HepG2 (cell line): Measurements from ENCODE around the gene COQ8B. TPM values are rescaled to one million over a fixed set of nuclear protein-coding genes. Genes with fewer than 3 reads are reported as not detected.

Experiments used
- ATF7 ChIP-seq, 2 experiments: fragments of 450-650 bp in 1 of 2; sonication (generic) in 1 of 2; formaldehyde crosslinking in 1 of 2; IDR thresholded peaks; 2 replicates each; pipeline versions ENCODE4 v1.4.0 to v1.6.1; 2016 to 2020; ENCODE audit warnings: antibody characterized with exemption in 1 of 2, mild to moderate bottlenecking in 1 of 2, missing genetic modification reagents in 1 of 2
- CEBPZ ChIP-seq: IDR thresholded peaks from 2 replicates; pipeline ENCODE4 v1.6.1; 2012; ENCODE audit warnings: low read length, improper control_type of control experiment
- ESRRA ChIP-seq: sonication (generic); formaldehyde crosslinking; IDR thresholded peaks from 2 replicates; pipeline ENCODE4 v1.5.1; 2020; ENCODE audit warnings: mild to moderate bottlenecking, low read depth, missing genetic modification reagents
- HDAC2 ChIP-seq: sonication (generic); formaldehyde crosslinking; IDR thresholded peaks from 2 replicates; pipeline ENCODE4 v1.4.0; 2020; ENCODE audit warnings: missing genetic modification reagents
- HMG20A ChIP-seq: IDR thresholded peaks from 2 replicates; pipeline ENCODE4 v1.6.1; 2016; ENCODE audit warnings: borderline replicate concordance
- NFIB ChIP-seq: sonication (generic); formaldehyde crosslinking; IDR thresholded peaks from 2 replicates; pipeline ENCODE4 v1.9.0; 2021; ENCODE audit warnings: missing genetic modification reagents, mild to moderate bottlenecking, borderline replicate concordance
- NFYC ChIP-seq: IDR thresholded peaks from 2 replicates; pipeline ENCODE4 v1.6.1; 2016; ENCODE audit warnings: missing genetic modification reagents, missing compliant biosample characterization
- PITX1 ChIP-seq: sonication (generic); formaldehyde crosslinking; IDR thresholded peaks from 2 replicates; pipeline ENCODE4 v1.5.1; 2020; ENCODE audit warnings: mild to moderate bottlenecking, missing genetic modification reagents
- RNF2 ChIP-seq: fragments of 450-650 bp; conservative IDR thresholded peaks from 2 replicates; pipeline ENCODE4 v1.6.1; 2016; ENCODE audit warnings: low read depth
- SRSF1 ChIP-seq: fragments of 200-400 bp; formaldehyde crosslinking; optimal IDR thresholded peaks from 2 replicates; pipeline ENCODE3; 2017; ENCODE audit warnings: mild to moderate bottlenecking, low read depth, low read length, moderate library complexity
- ZBTB37 ChIP-seq: sonication (generic); formaldehyde crosslinking; IDR thresholded peaks from 2 replicates; pipeline ENCODE4 v1.4.0; 2020; ENCODE audit warnings: mild to moderate bottlenecking, missing genetic modification reagents
- ZBTB7B ChIP-seq: sonication (generic); formaldehyde crosslinking; IDR thresholded peaks from 2 replicates; pipeline ENCODE4 v1.4.0; 2020; ENCODE audit warnings: missing genetic modification reagents
- ZNF3 ChIP-seq: IDR thresholded peaks from 2 replicates; pipeline ENCODE4 v1.7.0; 2017; ENCODE audit warnings: inconsistent platforms
- ZNF564 ChIP-seq: sonication (generic); formaldehyde crosslinking; IDR thresholded peaks from 2 replicates; pipeline ENCODE4 v1.8.1; 2023; ENCODE audit warnings: mild to moderate bottlenecking, missing genetic modification reagents
- ZNF569 ChIP-seq: sonication (generic); formaldehyde crosslinking; IDR thresholded peaks from 2 replicates; pipeline ENCODE4 v1.5.0; 2020; ENCODE audit warnings: mild to moderate bottlenecking, missing genetic modification reagents, moderate library complexity, borderline replicate concordance
- ZSCAN30 ChIP-seq: sonication (generic); formaldehyde crosslinking; IDR thresholded peaks from 2 replicates; pipeline ENCODE4 v1.5.0; 2020; ENCODE audit warnings: mild to moderate bottlenecking, missing genetic modification reagents
- polyA plus RNA-seq, 8 experiments: library from polyadenylated mRNA; depleted of rRNA in 3 of 8; stranded (reverse) in 7 of 8; unstranded in 1 of 8; fragments of >200 nt; fragmentation: Illumina TruSeq in 4 of 8; extraction: Trizol in 4 of 8; gene quantifications; 2 replicates each; pipeline versions ENCODE4 v1.2.1 to v1.2.3, GENCODE V29; 2011 to 2016; ENCODE audit warnings: low read depth in 4 of 8, missing spikeins in 1 of 8, mixed read lengths in 1 of 8; ENCODE audit not compliant: insufficient read depth in 1 of 8
- total RNA-seq, 5 experiments: library from RNA; depleted of rRNA; stranded (reverse); fragments of >200 nt; fragmentation: Illumina TruSeq; extraction: Trizol; gene quantifications; 2 replicates each; pipeline ENCODE4 v1.2.3, GENCODE V29; 2016; ENCODE audit warnings: low read depth in 1 of 5
- TF ChIP-seq, protein P1 (sequence below): sonication (generic); formaldehyde crosslinking; IDR thresholded peaks from 2 replicates; pipeline ENCODE4 v1.4.0; 2020; ENCODE audit warnings: missing genetic modification reagents
- TF ChIP-seq, protein P2 (sequence below): sonication (generic); formaldehyde crosslinking; IDR thresholded peaks from 2 replicates; pipeline ENCODE4 v1.5.1; 2020; ENCODE audit warnings: mild to moderate bottlenecking, missing genetic modification reagents
- TF ChIP-seq, protein P3 (sequence below): sonication (generic); formaldehyde crosslinking; IDR thresholded peaks from 2 replicates; pipeline ENCODE4 v1.5.0; 2020; ENCODE audit warnings: mild to moderate bottlenecking, missing genetic modification reagents, moderate library complexity

The COQ8B gene
- total and polyA plus RNA-seq, 2 of the 13 experiments (the other 11 are each of a cell fraction or from before 2014, with no cell fraction given) = 12.3 to 17.2 TPM

DNA sequence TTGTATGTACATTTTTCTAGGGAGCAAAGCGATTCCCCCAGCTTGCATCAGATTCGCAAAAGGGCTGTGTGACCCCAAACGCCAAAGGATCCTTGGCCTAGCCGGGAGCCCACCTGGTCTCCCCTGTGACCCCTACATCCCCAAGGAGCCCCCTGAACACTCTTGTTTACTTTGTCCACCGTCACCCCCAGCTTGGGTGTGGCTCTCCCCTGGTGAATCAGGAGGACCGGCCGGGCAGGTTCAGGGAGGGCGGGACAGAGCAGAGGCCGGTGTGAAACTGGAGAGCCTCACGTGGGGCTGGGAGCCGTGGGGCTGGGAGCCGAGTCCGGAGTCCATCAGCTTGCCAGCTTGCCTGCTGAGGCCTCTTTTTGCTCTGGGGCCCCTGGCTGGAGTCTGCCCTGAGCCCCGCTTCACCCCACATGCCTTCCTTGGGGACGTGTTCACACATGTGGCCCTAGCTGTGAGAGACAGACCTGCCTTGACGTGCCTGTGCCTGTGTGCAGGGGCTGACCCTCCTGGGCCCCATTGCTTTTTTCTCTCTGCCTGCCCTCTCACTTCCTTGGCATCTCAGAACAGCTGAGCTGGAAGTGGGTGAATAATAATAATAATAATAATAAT lies 2.2 kb upstream of the COQ8B start (continued):
- TF ChIP-seq, protein P1, sequence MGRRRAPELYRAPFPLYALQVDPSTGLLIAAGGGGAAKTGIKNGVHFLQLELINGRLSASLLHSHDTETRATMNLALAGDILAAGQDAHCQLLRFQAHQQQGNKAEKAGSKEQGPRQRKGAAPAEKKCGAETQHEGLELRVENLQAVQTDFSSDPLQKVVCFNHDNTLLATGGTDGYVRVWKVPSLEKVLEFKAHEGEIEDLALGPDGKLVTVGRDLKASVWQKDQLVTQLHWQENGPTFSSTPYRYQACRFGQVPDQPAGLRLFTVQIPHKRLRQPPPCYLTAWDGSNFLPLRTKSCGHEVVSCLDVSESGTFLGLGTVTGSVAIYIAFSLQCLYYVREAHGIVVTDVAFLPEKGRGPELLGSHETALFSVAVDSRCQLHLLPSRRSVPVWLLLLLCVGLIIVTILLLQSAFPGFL (CRISPR knock-in tag) = no peak
- no peak for TF ChIP-seq SRSF1
- peak; percentile 59; the same call in 1 of the 2 replicates for TF ChIP-seq PITX1
- TF ChIP-seq ZBTB37 (CRISPR knock-in tag) = no peak
- TF ChIP-seq ZNF564 (CRISPR knock-in tag) = no peak; the same call in 1 of the 2 replicates
- TF ChIP-seq HMG20A = peak; percentile 12; the same call in 1 of the 2 replicates
- no peak for TF ChIP-seq CEBPZ
- TF ChIP-seq HDAC2 (CRISPR knock-in tag) = peak; percentile 50
- TF ChIP-seq NFYC (CRISPR knock-in tag) = no peak
- TF ChIP-seq, protein P2, sequence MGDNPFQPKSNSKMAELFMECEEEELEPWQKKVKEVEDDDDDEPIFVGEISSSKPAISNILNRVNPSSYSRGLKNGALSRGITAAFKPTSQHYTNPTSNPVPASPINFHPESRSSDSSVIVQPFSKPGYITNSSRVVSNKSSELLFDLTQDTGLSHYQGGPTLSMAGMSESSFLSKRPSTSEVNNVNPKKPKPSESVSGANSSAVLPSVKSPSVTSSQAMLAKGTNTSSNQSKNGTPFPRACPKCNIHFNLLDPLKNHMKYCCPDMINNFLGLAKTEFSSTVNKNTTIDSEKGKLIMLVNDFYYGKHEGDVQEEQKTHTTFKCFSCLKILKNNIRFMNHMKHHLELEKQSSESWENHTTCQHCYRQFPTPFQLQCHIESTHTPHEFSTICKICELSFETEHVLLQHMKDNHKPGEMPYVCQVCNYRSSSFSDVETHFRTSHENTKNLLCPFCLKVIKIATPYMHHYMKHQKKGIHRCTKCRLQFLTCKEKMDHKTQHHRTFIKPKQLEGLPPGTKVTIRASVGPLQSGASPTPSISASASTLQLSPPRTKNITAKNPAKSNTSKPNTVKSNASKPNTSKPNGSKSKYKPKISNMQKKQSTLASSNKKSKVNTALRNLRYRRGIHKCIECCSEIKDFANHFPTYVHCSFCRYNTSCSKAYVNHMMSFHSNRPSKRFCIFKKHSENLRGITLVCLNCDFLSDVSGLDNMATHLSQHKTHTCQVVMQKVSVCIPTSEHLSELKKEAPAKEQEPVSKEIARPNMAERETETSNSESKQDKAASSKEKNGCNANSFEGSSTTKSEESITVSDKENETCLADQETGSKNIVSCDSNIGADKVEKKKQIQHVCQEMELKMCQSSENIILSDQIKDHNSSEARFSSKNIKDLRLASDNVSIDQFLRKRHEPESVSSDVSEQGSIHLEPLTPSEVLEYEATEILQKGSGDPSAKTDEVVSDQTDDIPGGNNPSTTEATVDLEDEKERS (CRISPR knock-in tag) = no peak
- no peak for TF ChIP-seq ZSCAN30
- peak; percentile 61; the same call in 1 of the 2 replicates for TF ChIP-seq ZBTB7B (CRISPR knock-in tag)
- no peak for TF ChIP-seq ATF7 (IDR thresholded peaks at IDR 0.05)
- no peak for TF ChIP-seq ATF7 (CRISPR knock-in tag; IDR thresholded peaks at IDR 0.05)
- no peak for TF ChIP-seq NFIB
- TF ChIP-seq, protein P3, sequence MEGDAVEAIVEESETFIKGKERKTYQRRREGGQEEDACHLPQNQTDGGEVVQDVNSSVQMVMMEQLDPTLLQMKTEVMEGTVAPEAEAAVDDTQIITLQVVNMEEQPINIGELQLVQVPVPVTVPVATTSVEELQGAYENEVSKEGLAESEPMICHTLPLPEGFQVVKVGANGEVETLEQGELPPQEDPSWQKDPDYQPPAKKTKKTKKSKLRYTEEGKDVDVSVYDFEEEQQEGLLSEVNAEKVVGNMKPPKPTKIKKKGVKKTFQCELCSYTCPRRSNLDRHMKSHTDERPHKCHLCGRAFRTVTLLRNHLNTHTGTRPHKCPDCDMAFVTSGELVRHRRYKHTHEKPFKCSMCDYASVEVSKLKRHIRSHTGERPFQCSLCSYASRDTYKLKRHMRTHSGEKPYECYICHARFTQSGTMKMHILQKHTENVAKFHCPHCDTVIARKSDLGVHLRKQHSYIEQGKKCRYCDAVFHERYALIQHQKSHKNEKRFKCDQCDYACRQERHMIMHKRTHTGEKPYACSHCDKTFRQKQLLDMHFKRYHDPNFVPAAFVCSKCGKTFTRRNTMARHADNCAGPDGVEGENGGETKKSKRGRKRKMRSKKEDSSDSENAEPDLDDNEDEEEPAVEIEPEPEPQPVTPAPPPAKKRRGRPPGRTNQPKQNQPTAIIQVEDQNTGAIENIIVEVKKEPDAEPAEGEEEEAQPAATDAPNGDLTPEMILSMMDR (CRISPR knock-in tag) = 0 out of 2 replicates have a peak, but pooled peaks have one; percentile 13
- TF ChIP-seq ESRRA (CRISPR knock-in tag) = no peak
- no peak for TF ChIP-seq RNF2
- no peak for TF ChIP-seq ZNF569 (CRISPR knock-in tag)
- TF ChIP-seq ZNF3 (CRISPR knock-in tag) = no peak
